Testis (tissue), 3 donors: ENCODE measurements around the gene SIX4. TPM values are rescaled to one million over a fixed set of nuclear protein-coding genes. Genes with fewer than 3 reads are reported as not detected.

Source experiments
- DNase-seq: peaks from one replicate; pipeline ENCODE4 v3.0.0-alpha.2; 2019
- H3K27ac ChIP-seq, 2 donors: fragments of 200-600 bp; sonication (generic); one replicate each; pipeline ENCODE4 v1.5.1; 2019
- H3K27me3 ChIP-seq: fragments of 200-600 bp; sonication (generic); one replicate; pipeline ENCODE4 v1.5.1; 2019
- H3K36me3 ChIP-seq: fragments of 200-600 bp; sonication (generic); one replicate; pipeline ENCODE4 v1.5.1; 2017; ENCODE audit warnings: low read depth; ENCODE audit errors: missing control alignments
- H3K4me1 ChIP-seq: fragments of 200-600 bp; sonication (generic); one replicate; pipeline ENCODE4 v1.5.1; 2019
- H3K4me3 ChIP-seq, 2 donors: fragments of 200-600 bp; sonication (generic); one replicate each; pipeline ENCODE4 v1.5.1; 2017 to 2019
- H3K9me3 ChIP-seq: fragments of 200-600 bp; sonication (generic); one replicate; pipeline ENCODE4 v1.5.1; 2017
- CTCF ChIP-seq, 3 experiments: fragments of 450-650 bp in 2 of 3; fragments of 200-600 bp in 1 of 3; sonication (generic) in 1 of 3; IDR thresholded peaks; one replicate each; pipeline ENCODE4 v1.5.1; 2016 to 2019; ENCODE audit warnings: antibody characterized with exemption in 3 of 3, mild to moderate bottlenecking in 2 of 3, moderate library complexity in 1 of 3
- POLR2A ChIP-seq: fragments of 450-650 bp; IDR thresholded peaks from one replicate; pipeline ENCODE4 v1.6.1; 2017; ENCODE audit warnings: antibody characterized with exemption, mild to moderate bottlenecking, moderate library complexity
- WGBS, 2 donors: methylation state at CpG; one replicate each; pipeline ENCODE4 v1.1.5; 2018; 5-methylcytosine and 5-hydroxymethylcytosine counted together
- intact Hi-C: fragments of 100-400 bp; cut with DNase I; formaldehyde crosslinking; loops from one replicate; pipeline ENCODE4 v1.15.1; 2023; ENCODE audit warnings: low total_unique reads
- polyA plus RNA-seq: library from polyadenylated mRNA; stranded (reverse); fragments of 350-450 nt; fragmentation: Illumina TruSeq; extraction: RNeasy Lipid Tissue Mini Kit (QIAGEN cat#74804); gene quantifications from one replicate; pipeline ENCODE4 v1.2.3, GENCODE V29; 2014; ENCODE audit warnings: low read depth, low replicate concordance; ENCODE audit not compliant: insufficient read depth
- total RNA-seq, 2 donors: library from RNA; depleted of rRNA; stranded (reverse); fragments of >200 nt; gene quantifications; one replicate each; pipeline ENCODE4 v1.2.3, GENCODE V29; 2016

The SIX4 gene
- total and polyA plus RNA-seq, 3 donors from 2014 or later = 1.6 to 3.4 (median 2.0) TPM

- 68 to 83% methylated on average over 1 of the region's 1 CpG for WGBS, 2 donors
- Histone ChIP-seq H3K4me3 (no peak overlapping the region), H3K36me3 (no peaks in the 10 kb centered on the region), H3K9me3 (no peaks in the 10 kb centered on the region), H3K27ac (no peak overlapping the region), H3K27me3 (no peaks in the 10 kb centered on the region), H3K4me1 (no peaks in the 10 kb centered on the region)
- TF ChIP-seq CTCF (IDR thresholded peaks at IDR 0.05) = no peak
- TF ChIP-seq POLR2A = no peak
- intact Hi-C loops = no loop called here
- DNase-seq = no peak
Measured at GRCh38 chr14:60720391-60720790, 3.8 kb downstream of the SIX4 start.

GRCh38 chr14:60713513-60713912, 10.6 kb downstream of the SIX4 start:
- Histone ChIP-seq H3K4me3 (no peak overlapping the region), H3K27me3 (no peaks in the 10 kb centered on the region), H3K4me1 (no peaks in the 10 kb centered on the region), H3K9me3 (no peaks in the 10 kb centered on the region), H3K27ac (no peak overlapping the region), H3K36me3 (no peaks in the 10 kb centered on the region)
- intact Hi-C loops = no loop called here
- 81 to 82% methylated on average over 6 of the region's 6 CpGs for WGBS, 2 donors
- TF ChIP-seq CTCF (IDR thresholded peaks at IDR 0.05) (no peak), POLR2A (no peak)
- DNase-seq = no peak

- Histone ChIP-seq H3K4me1 (no peaks in the 10 kb centered on the region), H3K9me3 (no peaks in the 10 kb centered on the region), H3K27ac (no peak overlapping the region), H3K27me3 (no peaks in the 10 kb centered on the region), H3K36me3 (no peaks in the 10 kb centered on the region), H3K4me3 (no peak overlapping the region)
- intact Hi-C loops = no loop called here
- DNase-seq = no peak
- TF ChIP-seq CTCF (IDR thresholded peaks at IDR 0.05) (no peak), POLR2A (no peak)
Measured at GRCh38 chr14:60710494-60710893, 13.7 kb downstream of the SIX4 start.

GRCh38 chr14:60707858-60708257, 16.3 kb downstream of the SIX4 start:
- H3K36me3 ChIP-seq = no peaks in the 10 kb centered on the region
- intact Hi-C loops = no loop called here
- no peaks in the 10 kb centered on the region for H3K4me1 ChIP-seq
- H3K27me3 ChIP-seq = no peaks in the 10 kb centered on the region
- no peak overlapping the region for H3K27ac ChIP-seq
- TF ChIP-seq CTCF (IDR thresholded peaks at IDR 0.05) = no peak
- TF ChIP-seq POLR2A = no peak
- 96 to 97% methylated on average over 3 of the region's 3 CpGs for WGBS, 2 donors
- H3K9me3 ChIP-seq = no peaks in the 10 kb centered on the region
- DNase-seq = no peak
- H3K4me3 ChIP-seq = no peak overlapping the region

- intact Hi-C loops = no loop called here
- TF ChIP-seq POLR2A (no peak), CTCF (IDR thresholded peaks at IDR 0.05) (no peak)
- no peak overlapping the region for H3K27ac ChIP-seq
- no peaks in the 10 kb centered on the region for H3K9me3 ChIP-seq
- no peaks in the 10 kb centered on the region for H3K27me3 ChIP-seq
- H3K36me3 ChIP-seq = no peaks in the 10 kb centered on the region
- H3K4me1 ChIP-seq = no peaks in the 10 kb centered on the region
- DNase-seq = no peak
- no peak overlapping the region for H3K4me3 ChIP-seq
Measured at GRCh38 chr14:60705100-60705499, 19.1 kb downstream of the SIX4 start.
